Stimulated activated memory B cell treated with anti-CD40 and anti-IgM and Interleukin-4, amounts not matched to agents 10 μg/mL and 1 μg/mL and 100 μg/mL, for 72 hours (primary cell): ENCODE results near the gene SEC22C.
"Not testable (repeated sequence)": the region's sequence is repeated elsewhere in the genome, so short reads cannot be mapped to it uniquely, and the experiment has no call there.

Experiments
- ATAC-seq: fragments of 150-1000 bp; cut with Tn5 transposase; 2 replicates; pipeline ENCODE4 v1.10.0; 2021
- H3K27ac Mint-ChIP-seq: one replicate; pipeline ENCODE4 v1.8.0; 2022; ENCODE audit warnings: mild to moderate bottlenecking, mixed read lengths
- H3K27me3 Mint-ChIP-seq: one replicate; pipeline ENCODE4 v1.8.0; 2022; ENCODE audit warnings: mixed read lengths
- H3K36me3 Mint-ChIP-seq: one replicate; pipeline ENCODE4 v1.8.0; 2022; ENCODE audit warnings: mixed read lengths
- H3K4me1 Mint-ChIP-seq: one replicate; pipeline ENCODE4 v1.8.0; 2022; ENCODE audit warnings: mixed read lengths
- H3K4me3 Mint-ChIP-seq: one replicate; pipeline ENCODE4 v1.8.0; 2022; ENCODE audit warnings: mild to moderate bottlenecking, moderate library complexity, mixed read lengths
- H3K9me3 Mint-ChIP-seq: one replicate; pipeline ENCODE4 v1.8.0; 2022; ENCODE audit warnings: mixed read lengths

Gene SEC22C

GRCh38 chr3:42581709-42582473 is at the start of gene SEC22C:
Gene SEC22C, minus strand, starts transcription at chr3:42581967. Its CDS starts 12,921 bp downstream, at chr3:42569046.
- Mint-ChIP-seq H3K9me3 (peaks cover 3% of the 10 kb centered on the region), H3K4me3 (peak within 1 kb of the TSS; percentile 96), H3K36me3 (peaks cover 15% of the 10 kb centered on the region), H3K27ac (peak within 1 kb of the TSS; percentile 89), H3K27me3 (no peaks in the 10 kb centered on the region), H3K4me1 (peaks cover 47% of the 10 kb centered on the region)
- peak; percentile 96 for ATAC-seq

- Mint-ChIP-seq H3K36me3 (peaks cover 18% of the 10 kb centered on the region), H3K4me1 (peaks cover 33% of the 10 kb centered on the region), H3K4me3 (peak overlapping the region; percentile 7), H3K27me3 (no peaks in the 10 kb centered on the region), H3K9me3 (no peaks in the 10 kb centered on the region), H3K27ac (peak overlapping the region; percentile 48)
- ATAC-seq = no peak
These were observed 31.7 kb upstream of the SEC22C start for GRCh38 chr3:42613462-42613861.

GRCh38 chr3:42612928-42613327 is 31.2 kb upstream of the SEC22C start:
- H3K9me3 Mint-ChIP-seq = no peaks in the 10 kb centered on the region
- ATAC-seq = peak; percentile 81
- peak overlapping the region; percentile 48 for H3K27ac Mint-ChIP-seq
- no peaks in the 10 kb centered on the region for H3K27me3 Mint-ChIP-seq
- no peak overlapping the region for H3K4me3 Mint-ChIP-seq
- H3K4me1 Mint-ChIP-seq = peaks cover 33% of the 10 kb centered on the region
- peaks cover 18% of the 10 kb centered on the region for H3K36me3 Mint-ChIP-seq

- Mint-ChIP-seq H3K27me3 (no peaks in the 10 kb centered on the region), H3K4me3 (no peak overlapping the region), H3K9me3 (no peaks in the 10 kb centered on the region), H3K27ac (peak overlapping the region; percentile 48), H3K4me1 (peaks cover 33% of the 10 kb centered on the region), H3K36me3 (peaks cover 25% of the 10 kb centered on the region)
- ATAC-seq = no peak
These were observed 30.4 kb upstream of the SEC22C start for GRCh38 chr3:42612217-42612616.

GRCh38 chr3:42610976-42611375 is 29.2 kb upstream of the SEC22C start:
- no peak overlapping the region for H3K27ac Mint-ChIP-seq
- no peaks in the 10 kb centered on the region for H3K27me3 Mint-ChIP-seq
- H3K9me3 Mint-ChIP-seq = no peaks in the 10 kb centered on the region
- peaks cover 25% of the 10 kb centered on the region for H3K36me3 Mint-ChIP-seq
- peaks cover 35% of the 10 kb centered on the region for H3K4me1 Mint-ChIP-seq
- no peak for ATAC-seq
- H3K4me3 Mint-ChIP-seq = no peak overlapping the region

GRCh38 chr3:42608581-42608980 is 26.8 kb upstream of the SEC22C start:
- Mint-ChIP-seq H3K9me3 (no peaks in the 10 kb centered on the region), H3K27ac (peak overlapping the region; percentile 32), H3K27me3 (no peaks in the 10 kb centered on the region), H3K36me3 (peaks cover 40% of the 10 kb centered on the region), H3K4me1 (peaks cover 37% of the 10 kb centered on the region), H3K4me3 (no peak overlapping the region)
- no peak for ATAC-seq

GRCh38 chr3:42605546-42606173 is 23.9 kb upstream of the SEC22C start:
- peaks cover 33% of the 10 kb centered on the region for H3K4me1 Mint-ChIP-seq
- ATAC-seq = no peak

GRCh38 chr3:42602961-42603360 is 21.2 kb upstream of the SEC22C start:
- Mint-ChIP-seq H3K27me3 (no peaks in the 10 kb centered on the region), H3K9me3 (no peaks in the 10 kb centered on the region), H3K4me1 (peaks cover 24% of the 10 kb centered on the region), H3K36me3 (peaks cover 36% of the 10 kb centered on the region), H3K4me3 (no peak overlapping the region), H3K27ac (no peak overlapping the region)
- no peak for ATAC-seq

More at GRCh38 chr3:42605546-42606173, 23.9 kb upstream of the SEC22C start:
- peaks cover 43% of the 10 kb centered on the region for H3K36me3 Mint-ChIP-seq
- no peak overlapping the region for H3K4me3 Mint-ChIP-seq
- no peaks in the 10 kb centered on the region for H3K9me3 Mint-ChIP-seq
- H3K27me3 Mint-ChIP-seq = no peaks in the 10 kb centered on the region
- peak overlapping the region; percentile 71 for H3K27ac Mint-ChIP-seq

GRCh38 chr3:42601896-42602581 is 20.3 kb upstream of the SEC22C start:
- Mint-ChIP-seq H3K36me3 (peaks cover 29% of the 10 kb centered on the region), H3K4me1 (peaks cover 24% of the 10 kb centered on the region), H3K27ac (peak overlapping the region; percentile 86), H3K4me3 (peak overlapping the region; percentile 84), H3K9me3 (no peaks in the 10 kb centered on the region), H3K27me3 (no peaks in the 10 kb centered on the region)
- ATAC-seq = no peak

- peak; percentile 42 for ATAC-seq
- H3K27me3 Mint-ChIP-seq = no peaks in the 10 kb centered on the region
- H3K27ac Mint-ChIP-seq = peak overlapping the region; percentile 86
- no peaks in the 10 kb centered on the region for H3K9me3 Mint-ChIP-seq
- H3K4me3 Mint-ChIP-seq = peak overlapping the region; percentile 84
- H3K4me1 Mint-ChIP-seq = peaks cover 23% of the 10 kb centered on the region
- peaks cover 33% of the 10 kb centered on the region for H3K36me3 Mint-ChIP-seq
These were observed 19.4 kb upstream of the SEC22C start for GRCh38 chr3:42600958-42601675.

GRCh38 chr3:42600111-42600957 is 18.6 kb upstream of the SEC22C start, which contains the start of gene NKTR:
Gene NKTR, plus strand, starts transcription at chr3:42600686. Its CDS starts 321 bp downstream, at chr3:42601007.
- H3K9me3 Mint-ChIP-seq = no peaks in the 10 kb centered on the region
- H3K27ac Mint-ChIP-seq = peak within 1 kb of the TSS; percentile 86
- peaks cover 38% of the 10 kb centered on the region for H3K36me3 Mint-ChIP-seq
- no peaks in the 10 kb centered on the region for H3K27me3 Mint-ChIP-seq
- peak within 1 kb of the TSS; percentile 84 for H3K4me3 Mint-ChIP-seq
- peaks cover 20% of the 10 kb centered on the region for H3K4me1 Mint-ChIP-seq
- peak; percentile 97 for ATAC-seq

- not testable (repeated sequence) for H3K4me3 Mint-ChIP-seq, H3K27me3 Mint-ChIP-seq, H3K9me3 Mint-ChIP-seq, H3K27ac Mint-ChIP-seq, ATAC-seq
- Mint-ChIP-seq H3K4me1 (peaks cover 29% of the 10 kb centered on the region), H3K36me3 (peaks cover 33% of the 10 kb centered on the region)
These were observed 15.3 kb upstream of the SEC22C start for GRCh38 chr3:42597098-42597497.

GRCh38 chr3:42595682-42596081 is 13.9 kb upstream of the SEC22C start:
- Mint-ChIP-seq H3K27me3 (no peaks in the 10 kb centered on the region), H3K4me3 (no peak overlapping the region), H3K27ac (peak overlapping the region; percentile 37), H3K4me1 (peaks cover 29% of the 10 kb centered on the region), H3K9me3 (no peaks in the 10 kb centered on the region), H3K36me3 (peaks cover 33% of the 10 kb centered on the region)
- no peak for ATAC-seq

GRCh38 chr3:42593635-42594034 is 11.9 kb upstream of the SEC22C start:
- Mint-ChIP-seq H3K27ac (peak overlapping the region; percentile 13), H3K27me3 (no peaks in the 10 kb centered on the region), H3K36me3 (peaks cover 32% of the 10 kb centered on the region), H3K4me1 (peaks cover 29% of the 10 kb centered on the region), H3K4me3 (no peak overlapping the region), H3K9me3 (no peaks in the 10 kb centered on the region)
- no peak for ATAC-seq
